OCI-LY1 (cell line): Measurements from ENCODE around the gene MORN5.

Source experiments
- H2AFZ ChIP-seq: fragments of 200-600 bp; sonication (generic), shearing (Covaris generic); 2 replicates; pipeline ENCODE4 v1.6.0; 2014; ENCODE audit warnings: antibody characterized with exemption, mild to moderate bottlenecking, low read length
- H3F3A ChIP-seq: fragments of 200-600 bp; sonication (generic), shearing (Covaris generic); 2 replicates; pipeline ENCODE4 v1.6.0; 2014; ENCODE audit warnings: mild to moderate bottlenecking, antibody characterized with exemption, low read length, moderate library complexity; ENCODE audit not compliant: insufficient read depth
- H3K27ac ChIP-seq: fragments of 200-600 bp; sonication (generic); 2 replicates; pipeline ENCODE4 v1.5.1; 2014; ENCODE audit warnings: low read length, mixed run types, mild to moderate bottlenecking, low read depth; ENCODE audit not compliant: poor library complexity, severe bottlenecking
- H3K27me3 ChIP-seq: fragments of 200-600 bp; sonication (generic); 2 replicates; pipeline ENCODE4 v1.6.0; 2014; ENCODE audit warnings: antibody characterized with exemption, mild to moderate bottlenecking, low read length, moderate library complexity; ENCODE audit not compliant: insufficient read depth
- H3K36me3 ChIP-seq: fragments of 200-600 bp; sonication (generic); 2 replicates; pipeline ENCODE4 v1.6.1; 2014; ENCODE audit warnings: mild to moderate bottlenecking, antibody characterized with exemption, low read length, moderate library complexity, mixed read lengths; ENCODE audit not compliant: insufficient read depth
- H3K4me1 ChIP-seq: fragments of 200-600 bp; sonication (generic); 2 replicates; pipeline ENCODE4 v1.5.1; 2014; ENCODE audit warnings: mild to moderate bottlenecking, low read length, moderate library complexity; ENCODE audit not compliant: insufficient read depth, severe bottlenecking
- H3K4me2 ChIP-seq: fragments of 200-600 bp; sonication (generic), shearing (Covaris generic); 2 replicates; pipeline ENCODE4 v1.6.1; 2014; ENCODE audit warnings: low read length
- H3K4me3 ChIP-seq: fragments of 200-600 bp; sonication (generic); 2 replicates; pipeline ENCODE4 v1.5.1; 2014; ENCODE audit warnings: low read length, low read depth, mild to moderate bottlenecking, mixed read lengths; ENCODE audit not compliant: poor library complexity, severe bottlenecking
- H3K79me2 ChIP-seq: fragments of 200-600 bp; shearing (Covaris generic); 2 replicates; pipeline ENCODE4 v1.6.1; 2016; ENCODE audit warnings: mixed run types, low read length, mixed read lengths; ENCODE audit not compliant: insufficient read depth
- H3K9ac ChIP-seq: fragments of 200-600 bp; sonication (generic), shearing (Covaris generic); 2 replicates; pipeline ENCODE4 v1.6.1; 2014; ENCODE audit warnings: mild to moderate bottlenecking, low read length, mixed read lengths
- H3K9me2 ChIP-seq: fragments of 200-600 bp; sonication (generic), shearing (Covaris generic); 2 replicates; pipeline ENCODE4 v1.6.1; 2014; ENCODE audit warnings: low read depth, mild to moderate bottlenecking, low read length, mixed read lengths
- H3K9me3 ChIP-seq: fragments of 200-600 bp; shearing (Covaris generic); 2 replicates; pipeline ENCODE4 v1.6.1; 2014; ENCODE audit warnings: low read length, mixed read lengths
- H4K20me1 ChIP-seq: fragments of 200-600 bp; sonication (generic), shearing (Covaris generic); 2 replicates; pipeline ENCODE4 v1.6.0; 2016; ENCODE audit warnings: mild to moderate bottlenecking, low read length; ENCODE audit not compliant: insufficient read depth
- EZH2 ChIP-seq: fragments of 200-600 bp; sonication (generic), shearing (Covaris generic); IDR thresholded peaks from 2 replicates; pipeline ENCODE4 v1.8.0; 2017; ENCODE audit warnings: borderline replicate concordance, mixed run types, mild to moderate bottlenecking, antibody characterized with exemption, low read length, moderate library complexity, mixed read lengths
- TF ChIP-seq, protein P1 (sequence below): fragments of 200-600 bp; sonication (generic), shearing (Covaris generic); IDR thresholded peaks from 2 replicates; pipeline ENCODE4 v1.5.1; 2017; ENCODE audit warnings: mild to moderate bottlenecking, antibody characterized with exemption, low read length, moderate library complexity, mixed read lengths

MORN5 gene

DNA sequence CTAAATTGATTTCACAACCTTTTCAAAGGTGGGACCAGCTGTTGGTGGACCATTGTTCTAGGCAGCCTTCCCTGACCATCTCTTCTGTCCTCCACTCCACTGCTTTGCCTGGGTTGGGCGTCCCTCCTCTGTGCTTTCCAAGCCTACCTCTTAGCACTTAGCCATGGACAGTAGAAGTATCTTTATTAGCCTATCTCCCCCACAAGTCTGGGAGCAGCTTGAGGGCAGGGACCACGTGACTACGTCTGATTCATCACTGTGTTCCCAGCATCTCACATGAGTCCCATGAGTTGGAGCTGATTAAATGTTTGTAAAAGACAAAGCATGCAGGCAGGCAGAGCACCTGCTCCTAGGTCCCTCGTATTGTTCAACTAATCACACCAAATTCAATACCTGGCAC lies 20.9 kb downstream of the MORN5 start:
- Histone ChIP-seq H3K9ac (no peak overlapping the region), H3K9me2 (no peaks in the 10 kb centered on the region), H3K4me1 (no peaks in the 10 kb centered on the region), H3K79me2 (no peaks in the 10 kb centered on the region), H2AFZ (no peak overlapping the region), H3K9me3 (no peaks in the 10 kb centered on the region), H3F3A (no peaks in the 10 kb centered on the region), H3K27ac (no peak overlapping the region), H4K20me1 (no peaks in the 10 kb centered on the region), H3K36me3 (no peaks in the 10 kb centered on the region), H3K4me3 (no peak overlapping the region), H3K4me2 (no peak overlapping the region), H3K27me3 (0 out of 2 replicates have a peak, but pooled peaks cover 8% of the 10 kb centered on the region)
- TF ChIP-seq, protein P1, sequence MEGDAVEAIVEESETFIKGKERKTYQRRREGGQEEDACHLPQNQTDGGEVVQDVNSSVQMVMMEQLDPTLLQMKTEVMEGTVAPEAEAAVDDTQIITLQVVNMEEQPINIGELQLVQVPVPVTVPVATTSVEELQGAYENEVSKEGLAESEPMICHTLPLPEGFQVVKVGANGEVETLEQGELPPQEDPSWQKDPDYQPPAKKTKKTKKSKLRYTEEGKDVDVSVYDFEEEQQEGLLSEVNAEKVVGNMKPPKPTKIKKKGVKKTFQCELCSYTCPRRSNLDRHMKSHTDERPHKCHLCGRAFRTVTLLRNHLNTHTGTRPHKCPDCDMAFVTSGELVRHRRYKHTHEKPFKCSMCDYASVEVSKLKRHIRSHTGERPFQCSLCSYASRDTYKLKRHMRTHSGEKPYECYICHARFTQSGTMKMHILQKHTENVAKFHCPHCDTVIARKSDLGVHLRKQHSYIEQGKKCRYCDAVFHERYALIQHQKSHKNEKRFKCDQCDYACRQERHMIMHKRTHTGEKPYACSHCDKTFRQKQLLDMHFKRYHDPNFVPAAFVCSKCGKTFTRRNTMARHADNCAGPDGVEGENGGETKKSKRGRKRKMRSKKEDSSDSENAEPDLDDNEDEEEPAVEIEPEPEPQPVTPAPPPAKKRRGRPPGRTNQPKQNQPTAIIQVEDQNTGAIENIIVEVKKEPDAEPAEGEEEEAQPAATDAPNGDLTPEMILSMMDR = no peak
- TF ChIP-seq EZH2 = no peak

DNA sequence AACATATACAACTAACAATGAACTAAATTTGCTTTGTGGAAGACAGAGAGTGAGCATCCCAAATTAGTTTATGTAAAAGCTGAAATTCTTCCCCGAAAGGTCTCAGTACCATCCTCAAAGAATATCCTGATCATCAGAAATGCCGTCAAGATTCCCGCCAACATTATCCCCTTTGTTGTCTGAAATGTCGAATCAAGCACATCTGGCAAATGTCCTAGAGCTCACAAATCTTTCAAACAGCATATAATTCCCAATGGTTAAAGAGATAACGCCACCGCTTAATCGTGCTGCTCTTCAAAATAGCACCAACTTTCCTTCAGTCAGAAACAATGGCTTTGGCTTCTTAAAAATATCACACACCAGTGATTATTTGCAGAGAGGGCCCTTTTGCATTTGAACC lies 23.8 kb downstream of the MORN5 start:
- no peaks in the 10 kb centered on the region for H3K9me2 ChIP-seq
- no peaks in the 10 kb centered on the region for H3K36me3 ChIP-seq
- H3K27ac ChIP-seq = no peak overlapping the region
- no peak overlapping the region for H3K4me2 ChIP-seq
- H3K4me3 ChIP-seq = no peak overlapping the region
- no peaks in the 10 kb centered on the region for H3K9me3 ChIP-seq
- H2AFZ ChIP-seq = no peak overlapping the region
- no peaks in the 10 kb centered on the region for H4K20me1 ChIP-seq
- H3K9ac ChIP-seq = no peak overlapping the region
- 0 out of 2 replicates have a peak, but pooled peaks cover 3% of the 10 kb centered on the region for H3K27me3 ChIP-seq
- H3F3A ChIP-seq = no peaks in the 10 kb centered on the region
- TF ChIP-seq EZH2 = no peak
- TF ChIP-seq, protein P1 = no peak
- H3K4me1 ChIP-seq = no peaks in the 10 kb centered on the region
- no peaks in the 10 kb centered on the region for H3K79me2 ChIP-seq

GRCh38 chr9:122184551-122184950 lies 24.8 kb downstream of the MORN5 start:
- no peaks in the 10 kb centered on the region for H3K36me3 ChIP-seq
- no peaks in the 10 kb centered on the region for H3K79me2 ChIP-seq
- H3F3A ChIP-seq = no peaks in the 10 kb centered on the region
- no peaks in the 10 kb centered on the region for H4K20me1 ChIP-seq
- H3K4me3 ChIP-seq = no peak overlapping the region
- H3K9ac ChIP-seq = no peak overlapping the region
- H2AFZ ChIP-seq = no peak overlapping the region
- H3K27me3 ChIP-seq = 0 out of 2 replicates have a peak, but pooled peaks cover 3% of the 10 kb centered on the region
- H3K27ac ChIP-seq = no peak overlapping the region
- H3K9me2 ChIP-seq = no peaks in the 10 kb centered on the region
- no peak overlapping the region for H3K4me2 ChIP-seq
- H3K4me1 ChIP-seq = no peaks in the 10 kb centered on the region
- no peak for TF ChIP-seq EZH2
- TF ChIP-seq, protein P1 = no peak
- H3K9me3 ChIP-seq = no peaks in the 10 kb centered on the region
